Medulla oblongata (tissue), 1 donor: ENCODE measurements around the gene ARHGAP25.

ENCODE experiments used
- DNase-seq: peaks from one replicate; pipeline ENCODE4 v3.0.0-alpha.2; 2015; ENCODE audit errors: extremely low spot score

The ARHGAP25 gene

DNA sequence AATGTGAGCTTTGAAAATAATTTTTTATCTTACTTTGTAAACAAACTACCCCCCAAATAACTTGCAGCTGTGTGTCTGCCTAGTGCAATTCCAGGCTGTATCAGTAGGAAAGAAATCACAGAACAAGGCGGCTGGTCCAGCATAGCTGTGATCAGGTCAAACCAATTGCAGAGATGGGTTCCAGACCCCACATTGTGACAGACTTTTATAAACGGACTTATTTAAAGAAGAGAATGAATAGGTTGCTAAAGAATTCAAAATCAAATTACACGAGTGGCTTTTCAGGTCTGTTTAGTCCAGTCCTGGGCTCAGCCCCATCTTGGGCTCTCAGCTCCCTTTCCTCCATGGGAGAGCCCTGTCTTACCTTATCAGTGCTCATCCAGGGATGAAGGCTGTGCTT lies 125.5 kb downstream of the ARHGAP25 start:
- DNase-seq, result no peak

DNA sequence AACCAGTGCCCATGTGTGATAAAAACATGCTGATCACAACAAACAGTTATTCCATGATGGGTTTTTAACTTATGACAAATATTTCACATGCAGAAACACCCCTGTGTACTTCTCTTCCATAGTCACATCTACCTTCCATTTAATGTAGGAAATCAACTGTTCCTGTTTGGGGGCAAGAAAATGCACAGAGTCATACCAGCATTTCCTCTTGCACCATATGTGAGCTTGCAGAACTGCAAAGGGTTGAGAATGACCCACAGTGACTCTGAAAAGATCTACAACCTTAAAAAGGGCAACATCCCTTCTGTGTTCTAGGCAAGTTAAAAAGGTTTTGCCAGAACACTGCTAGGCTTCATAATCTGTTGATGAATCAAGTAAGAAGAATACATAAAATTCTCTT lies 126.7 kb downstream of the ARHGAP25 start:
- DNase-seq, result no peak

DNA sequence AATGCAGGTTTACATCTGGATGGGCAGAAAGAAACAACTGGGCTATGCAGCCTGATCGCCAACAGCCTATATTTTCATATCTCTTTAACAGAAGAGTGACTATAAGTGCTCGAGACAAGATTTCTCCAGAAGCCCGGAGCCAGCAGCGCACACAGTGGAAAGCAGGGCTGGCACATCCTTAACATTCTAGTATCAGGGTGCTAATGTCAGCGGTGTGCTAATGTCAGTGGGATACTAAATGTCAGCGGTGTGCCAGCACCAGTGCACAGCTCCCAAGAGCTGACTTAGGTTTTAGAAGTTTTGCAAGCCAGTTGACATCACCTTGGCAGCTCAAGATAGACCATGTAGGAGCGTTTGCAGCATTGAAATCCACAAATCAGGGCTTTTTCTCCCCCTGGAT lies 128.3 kb downstream of the ARHGAP25 start:
- DNase-seq, result no peak

DNA sequence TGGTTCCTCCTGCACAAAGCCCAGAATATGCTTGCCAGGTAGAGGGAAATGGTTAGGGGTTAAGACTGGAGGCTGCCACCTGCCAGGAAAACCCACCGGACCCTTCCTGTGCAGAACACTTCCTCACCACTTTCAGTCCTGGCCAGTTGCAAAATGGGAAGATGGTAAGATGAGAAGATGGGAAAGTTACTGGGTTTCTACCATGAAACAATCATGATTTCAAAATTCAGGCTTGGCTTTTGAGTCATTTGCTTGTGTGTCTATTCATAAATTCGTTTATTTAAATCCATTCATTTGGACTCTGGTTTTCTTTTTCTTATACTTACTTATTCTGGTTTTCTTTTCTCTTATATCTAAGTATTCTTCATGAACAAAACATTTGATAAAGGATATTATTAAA lies 129.4 kb downstream of the ARHGAP25 start:
- no peak for DNase-seq

DNA sequence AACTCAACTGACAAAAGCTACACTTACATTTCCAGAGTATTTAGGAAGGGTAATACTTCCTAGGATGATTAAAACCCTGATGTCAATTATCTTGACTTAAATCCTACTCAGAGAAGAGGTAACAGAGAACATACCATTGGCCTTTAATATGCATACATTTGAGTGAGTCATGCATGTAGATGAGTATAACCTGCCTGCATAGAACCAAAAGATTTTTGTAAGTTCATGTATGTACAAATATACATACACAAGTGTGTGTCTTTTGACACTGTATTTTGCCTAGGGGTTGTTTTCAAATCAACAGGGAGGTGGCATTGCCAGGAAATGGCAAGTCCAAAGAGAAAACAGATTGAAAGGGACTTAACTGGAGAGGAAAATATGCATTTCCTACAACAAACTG lies 130.5 kb downstream of the ARHGAP25 start:
- DNase-seq, result no peak

DNA sequence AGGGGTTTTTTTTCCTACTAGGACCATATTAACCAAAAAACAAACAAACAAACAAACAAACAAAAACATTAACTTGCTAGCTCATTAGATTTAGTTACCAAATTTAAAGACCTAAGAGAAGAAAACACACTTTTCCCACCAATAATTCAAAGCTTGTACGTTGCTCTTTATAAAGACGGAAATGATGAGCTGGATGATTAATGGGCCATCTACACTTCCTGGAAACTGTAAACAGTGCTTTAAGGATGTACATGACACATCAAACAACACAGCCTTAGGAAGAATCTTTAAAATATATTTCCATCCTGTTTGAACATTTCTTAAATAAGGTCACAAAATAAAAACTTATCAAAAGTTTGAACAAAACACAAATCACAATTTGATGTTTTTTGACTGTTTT lies 135.6 kb downstream of the ARHGAP25 start:
- no peak for DNase-seq

DNA sequence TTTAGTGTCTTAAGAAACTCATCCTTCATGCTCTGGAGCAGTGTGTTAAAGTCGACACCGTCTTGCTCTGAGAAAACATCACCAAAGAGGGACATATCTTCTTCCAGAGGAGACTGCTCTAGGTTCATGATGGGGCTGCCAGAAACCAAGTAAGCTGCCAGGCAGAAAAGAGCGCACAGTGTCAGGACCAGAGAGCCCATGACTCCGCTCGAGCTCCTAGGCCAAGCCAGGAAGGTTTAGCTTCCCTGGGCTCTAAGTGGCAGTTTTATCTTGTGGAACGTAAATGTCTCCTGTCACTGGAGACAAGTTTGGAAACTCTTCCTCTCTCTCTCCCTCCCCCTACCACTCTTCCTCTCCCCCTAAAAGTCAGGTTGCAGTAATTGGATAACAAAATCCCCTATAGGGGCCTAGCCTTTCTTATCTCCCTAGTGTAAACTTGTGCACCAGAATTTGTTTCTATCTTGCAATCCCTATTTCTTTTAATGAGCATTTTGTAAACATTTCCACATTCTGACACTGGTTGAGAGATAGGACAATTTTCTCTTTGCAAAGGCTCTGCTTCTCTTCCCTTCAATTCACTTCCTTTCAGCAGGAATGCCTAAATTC lies 136.7 kb downstream of the ARHGAP25 start, which contains the start of gene BMP10:
Gene BMP10 (minus strand): TSS at position 239 of the 606 bp plus-strand sequence. CDS start 39 bp downstream, at position 200.
- DNase-seq, result no peak
